GM04503 (cell line): Measurements from ENCODE around the gene TRAF3IP1.

Experiments used
- DNase-seq: peaks from one replicate; pipeline ENCODE4 v3.0.0-alpha.2; 2012; ENCODE audit warnings: low read depth

The TRAF3IP1 gene

GRCh38 chr2:238449909-238450417, 129.6 kb downstream of the TRAF3IP1 start:
- DNase-seq = no peak

GRCh38 chr2:238450440-238450861, 130.1 kb downstream of the TRAF3IP1 start:
- no peak for DNase-seq
